HG02938 (cell line): Measurements from ENCODE around the gene SH3RF2.
"Not testable (repeated sequence)": the region's sequence is repeated elsewhere in the genome, so short reads cannot be mapped to it uniquely, and the experiment has no call there.

ENCODE experiments used
- ATAC-seq: cut with Tn5 transposase; IDR thresholded peaks from one replicate; pipeline ENCODE4 v1.9.1; 2021; ENCODE audit warnings: mild to moderate bottlenecking, moderate library complexity; ENCODE audit not compliant: unreplicated experiment

Gene SH3RF2

DNA sequence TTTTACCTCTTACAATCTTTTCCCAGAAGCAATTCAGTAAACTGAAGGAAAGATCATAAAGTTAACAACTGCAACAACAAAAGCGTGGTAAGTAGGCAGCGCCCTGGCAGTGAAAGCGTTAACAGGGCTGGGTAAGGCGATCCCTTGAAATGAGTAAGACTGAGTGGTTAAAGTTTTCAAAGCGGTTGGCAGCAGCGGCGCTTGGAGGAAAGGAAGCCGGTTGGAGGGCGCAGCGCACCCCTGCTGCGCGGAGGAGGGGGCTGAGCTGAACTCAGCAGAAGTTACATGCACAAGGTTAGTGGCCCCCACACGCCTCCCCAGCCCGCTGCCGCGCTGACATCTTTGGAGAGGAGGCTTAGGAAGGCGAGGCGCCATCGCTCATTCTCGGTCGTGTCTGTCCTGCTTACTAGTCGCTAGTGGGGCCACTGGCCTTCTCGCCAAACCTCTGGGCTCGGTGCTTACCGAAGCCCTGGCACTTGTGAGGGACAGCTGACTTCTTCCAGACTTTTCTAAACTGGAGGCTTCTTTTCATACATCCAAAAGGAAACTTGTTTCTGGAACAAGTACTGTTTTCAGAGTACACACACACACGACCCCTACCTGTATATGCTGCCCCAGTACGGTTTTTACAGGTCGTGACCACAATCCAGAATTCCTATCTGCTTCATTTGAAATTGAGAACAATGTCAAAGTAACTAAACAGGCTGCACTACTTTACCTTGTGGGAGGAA is at the start of gene SH3RF2:
SH3RF2 (plus strand) TSS at position 178 of the 731 bp plus-strand sequence. CDS start 1,351 bp downstream, outside the sequence.
- ATAC-seq = no peak

DNA sequence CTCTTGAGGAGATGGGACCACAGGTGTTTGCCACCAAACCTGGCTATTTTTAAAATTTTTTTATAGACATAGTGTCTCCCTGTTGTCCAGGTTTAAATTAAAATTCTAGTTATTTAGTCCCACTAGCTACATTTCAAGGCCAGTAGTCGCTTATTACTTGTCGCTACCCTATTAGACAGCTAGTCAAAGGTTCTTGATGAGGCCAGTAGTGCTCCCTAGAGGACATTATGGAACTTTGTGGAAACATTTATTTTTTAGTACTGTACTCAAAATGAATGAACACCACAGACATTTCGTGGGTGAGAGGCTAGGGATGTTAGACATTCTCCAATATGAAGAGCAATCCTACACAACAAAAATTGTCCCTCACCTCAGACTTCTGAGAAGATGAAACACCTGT is 49.2 kb upstream of the SH3RF2 start:
- ATAC-seq = no peak

DNA sequence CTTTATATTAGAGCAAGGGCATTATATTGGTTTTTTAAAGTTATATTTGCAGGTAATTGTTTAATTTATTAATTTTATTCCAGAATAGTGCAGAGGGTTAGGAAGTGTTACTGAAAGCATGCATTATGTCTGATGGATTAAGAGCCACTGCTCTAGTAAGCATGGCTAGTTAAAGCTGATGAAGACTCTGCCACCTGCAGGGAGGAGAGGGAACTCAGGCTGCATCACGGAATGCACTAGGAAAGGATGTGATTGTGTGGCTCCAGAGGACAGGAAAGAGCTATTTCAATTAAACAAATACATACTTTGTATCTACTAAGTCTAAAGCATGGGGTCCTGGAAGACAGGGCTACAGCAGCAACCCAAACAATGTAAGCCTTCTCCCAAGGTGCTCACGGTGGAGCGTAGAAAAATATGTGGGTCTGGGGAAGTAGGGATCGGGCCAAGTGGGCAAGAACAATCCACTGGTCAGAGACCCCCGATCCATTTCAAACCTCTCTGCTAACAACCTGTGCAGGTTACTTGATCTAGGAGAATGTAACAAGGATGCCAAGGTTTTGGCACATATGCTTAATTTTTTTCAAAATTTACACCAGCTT is 48.3 kb upstream of the SH3RF2 start:
- ATAC-seq = no peak

DNA sequence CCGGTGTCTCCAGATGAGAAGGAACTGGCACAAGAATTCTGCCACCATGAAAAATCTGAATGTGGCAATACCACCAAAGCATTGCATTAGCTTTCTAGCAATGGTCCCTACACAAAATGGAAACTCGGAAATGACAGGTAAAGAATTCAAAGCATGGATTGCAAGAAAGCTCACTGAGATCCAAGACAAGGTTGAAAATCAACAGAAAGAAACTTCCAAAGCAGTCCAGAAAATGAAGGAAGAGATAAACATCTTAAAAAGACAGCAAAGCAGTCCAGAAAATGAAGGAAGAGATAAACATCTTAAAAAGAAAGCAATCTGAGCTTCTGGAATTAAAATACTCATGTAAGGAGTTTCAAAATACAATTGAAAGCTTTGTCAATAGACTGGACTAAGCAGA is 46.8 kb upstream of the SH3RF2 start:
- no peak for ATAC-seq

- ATAC-seq = not testable (repeated sequence)
Observed at GRCh38 chr5:145891378-145891777, 45.0 kb upstream of the SH3RF2 start.

DNA sequence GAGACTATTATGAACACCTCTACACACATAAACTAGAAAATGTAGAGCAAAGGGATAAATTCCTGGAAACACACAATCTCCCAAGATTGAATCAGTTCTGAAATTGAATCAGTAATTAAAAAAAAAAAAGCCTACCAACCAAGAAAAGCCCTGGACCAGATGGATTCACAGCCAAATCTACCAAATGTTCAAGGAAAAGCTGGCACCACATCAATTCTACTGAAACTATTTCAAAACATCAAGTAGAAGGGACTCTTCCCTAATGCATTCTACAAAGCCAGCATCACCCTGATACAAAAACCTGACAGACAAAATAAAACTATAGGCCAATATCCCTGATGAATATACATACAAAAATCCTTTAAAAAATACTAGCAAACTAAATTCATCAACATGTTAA is 38.2 kb upstream of the SH3RF2 start:
- no peak for ATAC-seq

DNA sequence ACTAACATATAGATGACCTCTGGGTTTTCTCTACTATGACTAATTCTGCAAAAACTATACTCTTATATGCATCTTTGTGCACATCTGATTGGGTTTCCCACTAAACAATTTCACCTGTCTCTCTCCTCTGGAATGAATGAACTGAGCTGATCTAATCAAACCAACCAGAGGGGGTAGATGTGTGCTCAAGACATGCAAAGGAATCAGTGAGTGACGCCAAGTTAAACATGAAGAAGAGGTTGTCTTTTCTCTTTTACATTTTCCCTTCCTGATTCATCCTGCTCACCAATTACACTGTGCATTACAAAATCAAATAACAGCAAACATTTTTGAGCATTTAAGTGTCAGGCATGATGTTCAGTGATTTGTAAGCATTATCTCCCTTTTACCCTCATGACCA is 34.0 kb upstream of the SH3RF2 start:
- no peak for ATAC-seq

DNA sequence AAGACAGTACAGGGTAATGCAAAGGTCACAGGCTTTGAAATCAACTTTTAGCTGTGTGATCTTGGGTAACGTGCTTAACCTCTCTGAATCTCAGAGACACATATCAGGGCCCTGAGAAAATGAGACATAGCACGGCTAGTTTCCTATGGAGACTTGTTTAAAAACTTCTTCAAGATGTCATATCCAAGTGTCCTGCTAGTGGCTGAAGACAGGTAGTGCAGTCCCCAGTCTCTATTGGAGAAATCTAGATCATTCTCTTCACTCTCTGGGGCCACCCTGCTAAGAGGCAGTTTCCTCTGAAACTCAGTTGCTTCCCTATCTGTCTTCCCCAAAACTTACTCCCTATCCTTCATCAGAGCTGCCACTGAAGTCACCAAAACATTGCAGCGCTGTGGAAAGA is 33.3 kb upstream of the SH3RF2 start:
- ATAC-seq = peak; percentile 62

- ATAC-seq = no peak
Observed at GRCh38 chr5:145903867-145904266, 32.5 kb upstream of the SH3RF2 start.

DNA sequence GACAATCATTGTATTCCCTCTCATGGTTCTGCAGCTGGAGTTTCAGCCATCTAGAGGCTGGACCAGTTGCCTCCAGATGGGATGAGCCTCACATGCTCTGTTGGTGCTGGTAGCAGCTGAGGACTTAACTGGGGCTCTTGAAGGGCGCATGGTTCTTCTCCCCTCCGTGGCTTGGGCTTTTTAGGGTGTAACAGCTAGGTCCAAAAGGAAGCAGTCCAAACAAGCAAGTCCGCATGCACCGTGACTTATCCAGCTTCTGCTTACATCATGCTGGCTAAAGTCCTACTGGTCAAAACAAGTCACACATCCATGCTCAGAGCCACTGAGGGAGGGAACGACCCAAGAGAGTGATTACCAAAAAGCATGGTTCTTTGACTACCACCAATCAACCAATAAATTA is 31.6 kb upstream of the SH3RF2 start:
- no peak for ATAC-seq

DNA sequence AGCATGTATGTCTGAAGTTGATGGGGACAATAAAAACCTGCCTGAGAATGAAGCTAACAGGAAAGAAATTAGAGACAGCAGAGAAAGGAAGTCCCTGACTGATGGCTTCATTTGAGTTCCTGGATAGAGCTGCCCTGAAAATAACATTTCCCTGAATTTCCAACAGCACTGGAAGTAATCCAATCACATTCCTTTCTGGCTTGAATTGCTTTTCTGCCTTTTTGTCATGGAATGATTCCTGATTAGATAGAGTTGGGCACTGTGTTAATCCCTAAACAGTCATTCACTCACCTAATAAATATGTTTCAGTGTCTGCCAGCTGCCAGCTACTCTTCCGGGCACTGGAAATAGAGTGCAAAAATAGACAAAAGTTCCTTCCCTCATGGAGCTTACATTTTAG is 30.0 kb upstream of the SH3RF2 start:
- no peak for ATAC-seq

DNA sequence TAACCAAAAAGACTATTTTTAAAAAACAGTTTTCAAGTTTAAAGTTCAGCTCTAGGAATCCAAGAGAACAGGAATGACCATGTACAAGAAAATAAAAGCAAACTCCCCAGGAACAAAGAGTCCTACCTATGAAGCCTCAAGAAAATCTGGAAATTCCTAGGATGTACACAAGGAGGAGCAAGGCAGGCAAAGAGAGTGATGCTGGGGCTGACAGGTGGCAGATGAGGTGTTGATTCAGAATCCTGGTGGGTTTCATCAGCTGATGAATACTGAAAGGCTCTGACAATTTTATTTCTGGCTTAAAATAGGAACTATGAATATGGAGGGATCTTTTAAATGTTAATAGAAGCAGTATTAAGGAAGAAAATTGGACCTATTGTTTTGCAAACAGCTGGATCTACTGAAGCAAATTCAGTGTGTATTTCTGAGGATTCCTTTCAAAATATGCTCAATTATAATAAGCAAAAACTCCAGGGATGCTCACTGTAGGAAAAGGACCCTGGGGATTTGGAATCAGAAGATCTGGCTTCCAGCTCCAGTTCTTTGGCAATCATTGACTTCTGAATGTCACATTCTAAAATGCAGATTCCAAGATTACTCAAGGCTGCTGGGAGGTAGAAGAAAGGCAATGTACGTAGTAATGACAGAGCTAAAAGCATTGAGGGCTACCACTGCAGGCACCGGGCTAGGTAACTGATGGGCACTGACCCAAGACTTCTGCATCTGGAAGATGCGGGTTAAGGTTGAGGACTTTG is 28.0 kb upstream of the SH3RF2 start:
- no peak for ATAC-seq

DNA sequence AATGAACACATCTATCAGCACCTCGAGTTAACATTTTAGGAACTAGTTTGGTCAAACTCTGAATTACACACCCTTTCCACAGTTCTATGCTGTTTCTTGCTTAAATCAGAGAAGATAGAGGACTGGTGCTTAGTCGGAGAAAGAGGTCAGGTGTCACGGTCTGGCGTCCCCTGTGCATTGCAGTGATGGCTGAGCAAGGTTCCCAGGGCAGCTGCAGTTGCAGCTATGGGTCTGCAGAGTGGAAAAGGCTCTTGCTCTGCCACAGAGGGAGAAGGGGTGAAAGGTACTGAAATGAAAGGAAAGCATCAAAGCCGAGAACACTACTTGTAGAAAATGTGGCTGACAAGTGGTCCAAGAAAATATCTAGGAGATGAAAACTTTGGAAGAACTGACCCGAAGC is 25.2 kb upstream of the SH3RF2 start:
- no peak for ATAC-seq

GRCh38 chr5:145912019-145912418 is 24.4 kb upstream of the SH3RF2 start:
- ATAC-seq = no peak

DNA sequence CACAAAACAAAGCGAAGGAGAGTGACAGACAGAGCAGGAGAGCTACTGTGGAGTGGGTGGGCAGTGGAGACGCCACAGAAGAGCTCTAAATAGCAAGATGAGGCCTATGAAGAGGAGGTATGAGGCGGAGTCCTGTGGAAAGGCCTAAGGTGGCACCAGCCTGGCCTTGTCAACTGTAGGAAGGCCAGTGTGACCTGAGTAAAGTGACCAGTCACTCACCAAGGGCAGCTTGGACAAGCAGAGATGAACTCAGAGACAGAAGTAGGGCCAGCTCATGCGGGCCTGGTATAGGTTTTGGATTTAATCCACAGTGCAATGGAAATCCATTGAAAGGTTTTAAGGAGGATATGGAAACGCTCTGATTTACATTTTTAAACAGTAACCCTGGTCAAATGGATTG is 23.8 kb upstream of the SH3RF2 start:
- no peak for ATAC-seq

GRCh38 chr5:145913701-145914100 is 22.7 kb upstream of the SH3RF2 start:
- ATAC-seq = no peak

- no peak for ATAC-seq
Observed at GRCh38 chr5:145915970-145916638, 20.3 kb upstream of the SH3RF2 start.

- no peak for ATAC-seq
Observed at GRCh38 chr5:145917288-145917687, 19.1 kb upstream of the SH3RF2 start.

DNA sequence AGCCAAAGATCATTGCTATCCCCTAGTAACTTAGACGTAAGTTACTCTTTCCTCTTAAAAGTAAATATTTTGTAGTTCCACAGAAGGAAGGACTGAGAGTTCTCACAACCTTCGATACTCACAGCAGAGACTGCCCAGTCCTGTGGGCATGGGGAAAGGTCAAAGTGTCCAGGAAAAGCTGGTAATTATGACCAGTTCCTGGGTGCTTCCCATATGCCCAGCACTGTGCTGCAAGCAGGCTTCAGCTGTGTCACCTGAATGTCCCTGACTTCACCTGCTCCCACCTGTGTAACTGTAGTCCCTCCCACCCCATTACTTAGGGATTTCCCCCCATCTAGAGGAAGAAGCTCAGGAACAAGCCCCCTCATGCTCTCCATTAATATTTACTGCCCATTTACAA is 18.0 kb upstream of the SH3RF2 start:
- no peak for ATAC-seq

- no peak for ATAC-seq
Observed at GRCh38 chr5:145919413-145919812, 17.0 kb upstream of the SH3RF2 start.

- ATAC-seq = no peak
Observed at GRCh38 chr5:145920542-145921210, 15.7 kb upstream of the SH3RF2 start.
